Spleen (tissue), 11 donors: ENCODE measurements around the gene XYLT1. TPM values are rescaled to one million over a fixed set of nuclear protein-coding genes. Genes with fewer than 3 reads are reported as not detected.

Experiments
- DNase-seq: peaks from one replicate; pipeline ENCODE4 v3.0.0-alpha.2; 2020
- H3K27ac ChIP-seq, 8 donors: fragments of 200-600 bp; sonication (generic) in 7 of 8; 1 replicate in 4 of 8; 2 replicates in 4 of 8; pipeline versions ENCODE4 v1.5.0 to v1.8.0; 2016 to 2021; ENCODE audit warnings: inconsistent platforms in 4 of 8, mild to moderate bottlenecking in 4 of 8, moderate library complexity in 1 of 8
- H3K27me3 ChIP-seq, 7 donors: fragments of 200-600 bp; sonication (generic) in 6 of 7; replicated peaks in 1 of 7; 1 replicate in 4 of 7; 2 replicates in 3 of 7; pipeline versions ENCODE4 v1.5.0 to v1.8.0; 2016 to 2021; ENCODE audit warnings: inconsistent platforms in 3 of 7, mild to moderate bottlenecking in 1 of 7
- H3K36me3 ChIP-seq, 6 donors: fragments of 200-600 bp; sonication (generic) in 5 of 6; 1 replicate in 4 of 6; 2 replicates in 2 of 6; pipeline versions ENCODE4 v1.5.0 to v1.8.0; 2016 to 2021; ENCODE audit warnings: inconsistent platforms in 2 of 6
- H3K4me1 ChIP-seq, 6 donors: fragments of 200-600 bp; sonication (generic) in 5 of 6; 1 replicate in 3 of 6; 2 replicates in 3 of 6; pipeline versions ENCODE4 v1.5.0 to v1.8.0; 2016 to 2021; ENCODE audit warnings: inconsistent platforms in 3 of 6
- H3K4me3 ChIP-seq, 8 donors: fragments of 200-600 bp; sonication (generic) in 7 of 8; 1 replicate in 4 of 8; 2 replicates in 4 of 8; pipeline versions ENCODE4 v1.5.0 to v1.8.0; 2016 to 2021; ENCODE audit warnings: inconsistent platforms in 4 of 8, mild to moderate bottlenecking in 4 of 8, moderate library complexity in 2 of 8
- H3K9me3 ChIP-seq, 8 donors: fragments of 200-600 bp; sonication (generic) in 7 of 8; 1 replicate in 4 of 8; 2 replicates in 4 of 8; pipeline versions ENCODE4 v1.5.0 to v1.8.0; 2016 to 2021; ENCODE audit warnings: inconsistent platforms in 4 of 8
- CTCF ChIP-seq, 11 experiments: fragments of 200-600 bp in 7 of 11; fragments of 450-650 bp in 4 of 11; sonication (generic) in 4 of 11; IDR thresholded peaks in 8 of 11; conservative IDR thresholded peaks in 3 of 11; 1 replicate in 7 of 11; 2 replicates in 4 of 11; pipeline versions ENCODE4 v1.4.0 to v1.8.0; 2016 to 2021; ENCODE audit warnings: antibody characterized with exemption in 11 of 11, inconsistent platforms in 4 of 11, mild to moderate bottlenecking in 1 of 11
- POLR2A ChIP-seq, 3 donors: fragments of 450-650 bp; IDR thresholded peaks; one replicate each; pipeline ENCODE4 v1.5.1; 2017; ENCODE audit warnings: antibody characterized with exemption in 3 of 3, mild to moderate bottlenecking in 1 of 3
- POLR2AphosphoS5 ChIP-seq, 3 donors: sonication (generic); formaldehyde crosslinking; IDR thresholded peaks; one replicate each; pipeline ENCODE4 v1.5.1; 2017; ENCODE audit warnings: antibody characterized with exemption in 3 of 3
- WGBS, 5 donors: extraction: QIAGEN DNeasy Blood & Tissue Kit in 3 of 5; methylation state at CpG; one replicate each; pipeline versions ENCODE4 v1.1.5 to v1.1.7; 2013 to 2018; 5-methylcytosine and 5-hydroxymethylcytosine counted together
- intact Hi-C: fragments of 100-400 bp; cut with DNase I; formaldehyde crosslinking; loops from one replicate; pipeline ENCODE4 v1.15.0; 2023; ENCODE audit warnings: low total_unique reads
- polyA plus RNA-seq, 3 donors: library from polyadenylated mRNA; stranded (reverse); fragments of 200-250 nt; gene quantifications; one replicate each; pipeline ENCODE4 v1.2.1, GENCODE V29; 2013
- total RNA-seq, 7 donors: library from RNA; depleted of rRNA in 3 of 7; stranded (reverse); fragments of >200 nt in 3 of 7; fragmentation: NEBNext Ultra II Directional in 4 of 7; extraction: Animal tissue kit (Norgen Biotek cat#: 25700) in 4 of 7; gene quantifications; one replicate each; pipeline versions ENCODE4 v1.1.0 to v1.2.1, GENCODE V29; 2016 to 2021
- donor health status: healthy with polysubstance abuse.
- donor health status: DM: no; HTN: no; CAD: no; lungs with moderate emphysema.
- donor health status: DM: no; HTN: no; CAD: no.
- donor health status: Bipolar disorder and iron deficiency.
- donor health status: healthy.
- donor health status: DM: no; HTN: no; CAD: no.
- donor health status: DM: yes; HTN: yes; CAD: no.

Gene XYLT1
- total and polyA plus RNA-seq, 10 donors: 2.1 to 40.7 (median 23.5) TPM

GRCh38 chr16:17271687-17272086, 199.1 kb downstream of the XYLT1 start:
- intact Hi-C loops: no loop called here
- H3K4me1 ChIP-seq: peaks cover 0 to 46% (median 6%) of the 10 kb centered on the region in 6 donors
- TF ChIP-seq POLR2AphosphoS5 (IDR thresholded peaks at IDR 0.05) (no peak), CTCF (IDR thresholded peaks at IDR 0.05 in 8 of 11, conservative IDR thresholded peaks at IDR 0.05 in 3 of 11) (no peak), POLR2A (IDR thresholded peaks at IDR 0.05) (no peak)

GRCh38 chr16:17270683-17271109, 200.1 kb downstream of the XYLT1 start:
- intact Hi-C loops: no loop called here
- H3K9me3 ChIP-seq: no peaks in the 10 kb centered on the region
- no peak for DNase-seq
- no peak for TF ChIP-seq POLR2A (IDR thresholded peaks at IDR 0.05)
- no peak for TF ChIP-seq CTCF (IDR thresholded peaks at IDR 0.05 in 8 of 11, conservative IDR thresholded peaks at IDR 0.05 in 3 of 11)
- no peak for TF ChIP-seq POLR2AphosphoS5 (IDR thresholded peaks at IDR 0.05)
- WGBS, 5 donors: 75 to 84% (median 83%) methylated on average over 6 of the region's 6 CpGs
- peaks cover 0 to 40% (median 6%) of the 10 kb centered on the region in 6 donors for H3K4me1 ChIP-seq
- H3K4me3 ChIP-seq: no peak overlapping the region
- no peaks in the 10 kb centered on the region for H3K36me3 ChIP-seq
- no peaks in the 10 kb centered on the region for H3K27me3 ChIP-seq
- H3K27ac ChIP-seq: no peak overlapping the region

More at GRCh38 chr16:17271687-17272086, 199.1 kb downstream of the XYLT1 start:
- H3K27me3 ChIP-seq: no peaks in the 10 kb centered on the region
- no peaks in the 10 kb centered on the region for H3K9me3 ChIP-seq
- H3K4me3 ChIP-seq: no peak overlapping the region
- WGBS, 5 donors: 81 to 94% (median 90%) methylated on average over 4 of the region's 4 CpGs
- no peaks in the 10 kb centered on the region for H3K36me3 ChIP-seq
- DNase-seq: no peak
- no peak overlapping the region for H3K27ac ChIP-seq

- 75 to 88% (median 80%) methylated on average over 3 of the region's 3 CpGs for WGBS, 5 donors
- H3K27me3 ChIP-seq: no peaks in the 10 kb centered on the region
- no peak for DNase-seq
- TF ChIP-seq POLR2AphosphoS5 (IDR thresholded peaks at IDR 0.05) (no peak), CTCF (IDR thresholded peaks at IDR 0.05 in 8 of 11, conservative IDR thresholded peaks at IDR 0.05 in 3 of 11) (no peak), POLR2A (IDR thresholded peaks at IDR 0.05) (no peak)
- H3K36me3 ChIP-seq: no peaks in the 10 kb centered on the region
- no peak overlapping the region for H3K4me3 ChIP-seq
- peaks cover 0 to 35% (median 4%) of the 10 kb centered on the region in 6 donors for H3K4me1 ChIP-seq
- H3K27ac ChIP-seq: no peak overlapping the region
- H3K9me3 ChIP-seq: no peaks in the 10 kb centered on the region
- intact Hi-C loops: no loop called here
Observed at GRCh38 chr16:17270111-17270510, 200.6 kb downstream of the XYLT1 start.

- no peak overlapping the region for H3K4me3 ChIP-seq
- no peaks in the 10 kb centered on the region for H3K9me3 ChIP-seq
- H3K27ac ChIP-seq: no peak overlapping the region
- peaks cover 0 to 28% (median 3%) of the 10 kb centered on the region in 6 donors for H3K4me1 ChIP-seq
- no peaks in the 10 kb centered on the region for H3K27me3 ChIP-seq
- H3K36me3 ChIP-seq: no peaks in the 10 kb centered on the region
- no peak for TF ChIP-seq POLR2A (IDR thresholded peaks at IDR 0.05)
- TF ChIP-seq CTCF (IDR thresholded peaks at IDR 0.05 in 8 of 11, conservative IDR thresholded peaks at IDR 0.05 in 3 of 11): no peak
- no peak for TF ChIP-seq POLR2AphosphoS5 (IDR thresholded peaks at IDR 0.05)
- WGBS, 5 donors: 83 to 98% (median 95%) methylated on average over 2 of the region's 2 CpGs
- intact Hi-C loops: no loop called here
- no peak for DNase-seq
Observed at GRCh38 chr16:17269439-17269838, 201.3 kb downstream of the XYLT1 start.
